HG02943 (cell line): ENCODE measurements around the gene RPH3AL.
"Not testable (repeated sequence)": the region's sequence is repeated elsewhere in the genome, so short reads cannot be mapped to it uniquely, and the experiment has no call there.

Experiments
- ATAC-seq: cut with Tn5 transposase; IDR thresholded peaks from one replicate; pipeline ENCODE4 v1.9.1; 2021; ENCODE audit warnings: mild to moderate bottlenecking, low read depth, moderate library complexity; ENCODE audit not compliant: unreplicated experiment

RPH3AL gene

GRCh38 chr17:171871-172270 lies 180.7 kb downstream of the RPH3AL start:
- ATAC-seq: no peak

GRCh38 chr17:170130-170670 lies 182.4 kb downstream of the RPH3AL start:
- ATAC-seq: no peak

GRCh38 chr17:168614-169013 lies 184.0 kb downstream of the RPH3AL start:
- not testable (repeated sequence) for ATAC-seq

- no peak for ATAC-seq
Measured at GRCh38 chr17:165939-166338, 186.7 kb downstream of the RPH3AL start.

- no peak for ATAC-seq
Measured at GRCh38 chr17:164303-165235, 188.0 kb downstream of the RPH3AL start.

- ATAC-seq: no peak
Measured at GRCh38 chr17:163514-164098, 189.0 kb downstream of the RPH3AL start.

GRCh38 chr17:162689-163088 lies 189.9 kb downstream of the RPH3AL start:
- no peak for ATAC-seq
